COLO829 (cell line): ENCODE measurements around the gene SLC2A9.

Source experiments
- DNase-seq: peaks from one replicate; pipeline ENCODE4 v3.0.0; 2012; ENCODE audit warnings: low spot score

Gene SLC2A9

GRCh38 chr4:9891740-9892139 is 129.6 kb downstream of the SLC2A9 start:
- no peak for DNase-seq

DNA sequence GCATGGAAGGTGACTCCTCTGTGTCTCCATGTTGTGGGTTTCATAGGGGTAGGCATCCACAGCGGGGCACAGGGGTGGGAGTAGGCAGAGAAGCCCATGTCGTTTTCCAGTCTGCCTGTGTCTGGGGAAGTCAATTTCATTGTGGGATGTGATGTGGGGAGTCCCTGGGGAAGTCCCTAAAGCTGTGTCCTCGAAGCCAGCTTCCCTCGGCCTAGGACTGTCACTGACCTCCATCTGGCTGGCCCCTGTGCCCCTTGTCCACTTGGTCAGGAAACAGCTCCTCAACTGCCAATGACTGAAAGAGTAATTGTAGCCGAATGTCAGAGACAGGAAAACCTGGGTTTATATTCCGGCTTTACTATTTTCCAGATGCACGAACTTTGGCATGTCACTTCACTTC is 130.2 kb downstream of the SLC2A9 start:
- no peak for DNase-seq

GRCh38 chr4:9889306-9889705 is 132.0 kb downstream of the SLC2A9 start:
- no peak for DNase-seq

DNA sequence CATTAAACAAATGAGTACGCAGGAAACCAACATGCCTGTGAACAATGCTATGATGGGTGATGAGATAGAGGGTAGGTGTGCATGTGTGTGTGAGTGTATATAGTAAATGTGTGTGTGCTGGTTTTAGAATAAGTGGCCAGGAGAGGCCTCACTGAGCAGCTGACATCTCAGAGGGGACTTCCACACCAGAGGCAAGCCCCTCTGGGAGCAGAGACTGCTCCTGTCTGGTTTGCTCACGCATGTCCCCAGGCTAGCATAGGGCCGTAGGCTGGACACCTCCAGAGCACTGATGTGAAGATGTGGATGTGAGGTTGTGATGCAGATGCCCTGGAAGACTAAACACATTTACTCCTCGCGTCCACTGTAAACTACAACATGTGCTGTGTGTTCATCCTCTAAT is 135.3 kb downstream of the SLC2A9 start:
- no peak for DNase-seq

DNA sequence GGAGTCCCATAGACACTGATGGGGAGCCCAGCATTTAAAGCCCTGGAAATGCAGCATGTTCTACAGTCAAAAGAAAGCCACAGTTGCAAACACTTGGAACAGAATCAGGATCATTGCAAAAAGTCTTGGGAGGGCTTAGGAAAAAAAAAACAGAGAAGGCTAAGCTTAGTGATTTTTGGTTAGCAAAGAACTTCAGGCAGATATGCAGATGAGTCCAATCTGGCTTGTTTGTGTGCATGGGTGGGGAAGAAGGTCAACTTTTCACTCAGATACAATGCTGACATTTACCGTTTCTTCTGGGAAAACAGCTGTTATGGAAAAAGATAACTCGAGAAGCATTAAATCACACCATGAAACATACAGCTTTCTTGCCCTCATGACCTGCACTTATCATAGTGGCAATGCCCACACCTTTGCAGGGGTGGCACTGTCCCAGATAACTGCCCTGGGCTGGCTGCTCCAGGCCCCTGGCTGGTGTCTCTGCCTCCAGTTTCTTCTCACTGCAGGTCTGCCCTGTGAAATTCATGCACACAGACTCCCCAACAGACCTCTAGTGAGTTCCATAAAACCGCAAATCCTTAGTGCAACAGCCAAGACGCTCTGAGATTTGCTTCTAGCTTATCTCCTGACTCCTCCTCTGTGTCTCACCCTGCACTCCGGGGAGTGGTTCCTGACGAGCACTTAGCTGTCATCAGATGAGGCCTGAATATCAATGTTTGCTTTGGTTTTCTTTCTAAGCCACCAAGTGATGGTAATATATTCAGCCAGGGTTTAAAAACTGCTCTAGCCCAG is 140.7 kb downstream of the SLC2A9 start:
- DNase-seq, result no peak

GRCh38 chr4:9877123-9877522 is 144.2 kb downstream of the SLC2A9 start:
- no peak for DNase-seq

DNA sequence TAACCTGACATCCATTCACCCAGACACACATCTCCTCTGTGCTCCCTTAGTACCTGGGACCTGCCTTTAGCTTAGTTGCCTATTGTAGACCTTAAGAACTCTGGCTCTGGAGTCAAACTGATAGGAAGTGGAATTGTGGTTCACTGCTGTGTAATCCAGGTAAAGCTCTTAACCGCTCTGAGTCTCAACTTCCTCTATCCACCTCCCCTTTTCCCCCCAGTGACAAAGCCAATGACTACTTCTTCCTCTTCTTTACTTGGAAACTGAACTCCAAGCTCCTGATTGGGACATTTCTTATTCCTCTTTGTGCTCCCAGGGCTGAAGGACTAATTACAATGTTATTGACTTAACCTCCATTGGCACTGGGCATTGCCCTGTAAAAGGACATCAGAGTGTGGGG is 145.8 kb downstream of the SLC2A9 start:
- no peak for DNase-seq

GRCh38 chr4:9874385-9874784 is 146.9 kb downstream of the SLC2A9 start:
- DNase-seq, result no peak

GRCh38 chr4:9870165-9870790 is 151.0 kb downstream of the SLC2A9 start:
- DNase-seq, result no peak

- DNase-seq, result no peak
Measured at GRCh38 chr4:9867751-9868425, 153.4 kb downstream of the SLC2A9 start.

DNA sequence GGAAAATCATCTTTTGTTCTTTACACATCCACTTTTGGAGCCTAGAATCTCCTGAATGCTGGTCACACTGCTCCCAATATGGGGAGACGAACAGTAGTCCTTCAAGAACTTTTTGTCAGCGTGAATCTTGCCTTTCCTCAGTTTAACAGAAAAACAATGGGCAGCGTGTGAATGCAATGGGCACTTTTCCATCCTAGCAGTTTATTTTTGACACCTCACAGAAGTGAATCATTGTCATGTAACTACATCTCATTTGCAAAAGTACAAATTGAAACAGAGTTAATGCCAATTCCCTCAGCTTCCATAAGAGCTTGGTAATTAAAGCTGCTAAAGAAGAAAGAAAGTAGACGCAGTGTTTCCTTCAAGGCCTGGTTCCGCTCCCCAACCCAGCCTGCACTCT is 154.4 kb downstream of the SLC2A9 start:
- no peak for DNase-seq

DNA sequence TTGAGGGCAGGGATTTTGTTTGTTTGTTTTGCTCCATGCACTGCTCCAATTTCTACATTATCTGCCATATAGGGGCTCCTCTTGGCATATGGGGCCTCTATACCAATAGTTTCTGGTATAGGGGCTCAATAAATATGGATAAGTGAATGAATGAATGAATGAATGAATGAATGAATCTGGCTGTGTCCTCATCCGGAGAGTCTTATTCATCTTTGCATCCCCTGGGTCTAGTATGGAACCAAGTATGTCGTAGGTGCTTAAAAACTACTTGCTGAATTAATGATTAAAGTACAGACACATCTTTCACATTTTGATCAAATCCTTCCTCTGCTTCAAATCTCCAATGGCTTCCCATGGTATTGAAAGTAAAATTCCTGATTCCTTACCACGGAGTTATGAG is 159.7 kb downstream of the SLC2A9 start:
- no peak for DNase-seq

- DNase-seq, result no peak
Measured at GRCh38 chr4:9859810-9860209, 161.5 kb downstream of the SLC2A9 start.

- DNase-seq, result no peak
Measured at GRCh38 chr4:9849538-9849920, 171.8 kb downstream of the SLC2A9 start.

DNA sequence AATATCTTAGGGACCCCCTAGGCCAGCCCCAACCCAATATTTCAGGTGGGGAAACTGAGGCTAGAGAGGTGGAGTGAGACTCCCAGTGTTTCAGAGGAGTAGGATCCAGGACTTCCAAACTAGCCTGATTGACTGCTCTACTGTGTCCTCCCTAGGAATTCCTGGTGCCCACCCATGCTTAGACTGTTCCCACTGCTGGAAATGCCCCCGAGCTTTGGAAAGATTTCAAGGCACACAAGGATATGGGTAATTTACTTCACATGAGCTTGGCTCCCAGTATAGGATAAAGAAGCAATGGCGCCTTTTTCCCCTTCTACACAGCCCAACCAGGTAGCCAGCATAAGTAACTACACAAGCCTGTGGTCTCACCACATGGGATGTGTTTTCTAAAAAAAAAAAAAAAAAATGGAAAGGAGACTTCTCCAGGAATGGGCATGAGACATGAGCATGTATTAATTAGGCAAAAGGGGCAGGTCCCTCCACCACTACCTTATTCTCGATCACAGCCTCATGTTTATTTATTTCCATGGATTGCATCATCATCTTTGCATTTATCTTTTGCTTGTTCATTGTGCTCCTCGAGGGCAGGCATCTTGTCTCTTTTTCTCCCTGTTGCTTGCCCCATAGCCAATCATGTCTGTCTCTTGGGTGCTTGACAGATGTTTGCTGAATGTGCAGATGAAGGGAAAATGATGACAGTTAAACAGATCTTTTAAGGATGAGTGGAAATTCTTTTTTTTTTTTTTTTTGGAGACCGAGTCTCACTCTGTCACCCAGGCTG is 173.1 kb downstream of the SLC2A9 start:
- DNase-seq, result no peak

- no peak for DNase-seq
Measured at GRCh38 chr4:9845791-9846493, 175.4 kb downstream of the SLC2A9 start.

- no peak for DNase-seq
Measured at GRCh38 chr4:9841072-9841471, 180.2 kb downstream of the SLC2A9 start.

DNA sequence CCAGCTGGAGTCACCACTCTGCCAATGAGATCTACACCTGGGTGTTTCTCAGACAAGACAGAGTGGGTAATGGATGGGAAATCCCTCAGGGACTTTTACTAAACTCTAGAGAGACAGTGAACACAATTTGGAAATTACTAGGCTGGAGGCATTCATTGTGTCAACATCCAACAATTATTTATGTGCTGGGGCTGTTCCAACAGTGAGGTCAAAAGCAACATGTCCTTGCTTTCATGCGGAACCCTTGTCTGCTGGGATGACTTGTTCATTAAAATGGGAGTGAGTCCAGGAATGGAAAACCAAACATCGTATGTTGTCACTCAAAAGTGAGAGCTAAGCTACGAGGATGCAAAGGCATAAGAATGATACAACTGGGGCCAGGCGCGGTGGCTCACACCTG is 185.9 kb downstream of the SLC2A9 start:
- DNase-seq, result no peak

- DNase-seq, result no peak
Measured at GRCh38 chr4:9833421-9833820, 187.9 kb downstream of the SLC2A9 start.

- no peak for DNase-seq
Measured at GRCh38 chr4:9832640-9833039, 188.7 kb downstream of the SLC2A9 start.

DNA sequence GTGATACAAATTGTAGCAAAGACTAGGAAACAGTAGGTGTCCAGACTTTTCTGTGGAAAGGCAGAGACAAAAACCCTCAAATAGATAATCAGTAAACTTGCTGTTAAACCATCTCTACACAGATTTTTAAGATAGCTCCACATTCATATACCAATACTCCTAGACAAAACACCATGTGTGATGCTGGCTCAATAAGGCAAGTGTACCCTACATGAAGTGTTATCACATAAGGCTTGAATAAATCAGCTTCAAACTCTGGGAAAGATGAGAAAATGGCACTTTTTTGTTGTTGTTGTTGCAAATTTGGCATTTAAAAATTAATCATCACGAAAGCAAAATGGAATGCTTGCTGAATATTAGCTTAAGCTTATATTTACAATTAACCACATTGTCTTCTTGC is 194.7 kb downstream of the SLC2A9 start:
- DNase-seq, result no peak

GRCh38 chr4:9825049-9825448 is 196.2 kb downstream of the SLC2A9 start:
- DNase-seq, result no peak
